PFSK-1 (cell line): ENCODE results near the gene PCSK6.

Source experiments
- FOXP2 ChIP-seq: optimal IDR thresholded peaks from 2 replicates; pipeline ENCODE3; 2011; ENCODE audit warnings: borderline replicate concordance, control low read depth, inconsistent platforms; ENCODE audit not compliant: insufficient read depth; ENCODE audit errors: extremely low read length, extremely low read depth
- POLR2AphosphoS5 ChIP-seq: IDR thresholded peaks from 2 replicates; pipeline ENCODE4 v1.6.1; 2012; ENCODE audit warnings: low read depth, mild to moderate bottlenecking, control low read depth, low read length, moderate library complexity
- SIN3A ChIP-seq: IDR thresholded peaks from 2 replicates; pipeline ENCODE4 v1.6.1; 2012; ENCODE audit warnings: mild to moderate bottlenecking, low read length, moderate library complexity, borderline replicate concordance; ENCODE audit not compliant: insufficient read depth
- TAF1 ChIP-seq: IDR thresholded peaks from 2 replicates; pipeline ENCODE4 v1.6.1; 2012; ENCODE audit warnings: low read length, control low read depth, borderline replicate concordance; ENCODE audit not compliant: insufficient read depth
- TF ChIP-seq, protein P1 (sequence below), 2 experiments: IDR thresholded peaks; 2 replicates each; pipeline versions ENCODE4 v1.6.1 to v1.8.0; 2011 to 2012; ENCODE audit warnings: low read depth in 2 of 2, low read length in 2 of 2, control low read depth in 1 of 2, inconsistent platforms in 1 of 2, mild to moderate bottlenecking in 1 of 2, moderate library complexity in 1 of 2; ENCODE audit not compliant: insufficient read depth in 1 of 2

The PCSK6 gene

GRCh38 chr15:101432982-101433381 lies 56.5 kb downstream of the PCSK6 start:
- TF ChIP-seq FOXP2 = no peak
- TF ChIP-seq TAF1 = no peak
- TF ChIP-seq SIN3A = no peak
- no peak for TF ChIP-seq POLR2AphosphoS5
- TF ChIP-seq, protein P1, sequence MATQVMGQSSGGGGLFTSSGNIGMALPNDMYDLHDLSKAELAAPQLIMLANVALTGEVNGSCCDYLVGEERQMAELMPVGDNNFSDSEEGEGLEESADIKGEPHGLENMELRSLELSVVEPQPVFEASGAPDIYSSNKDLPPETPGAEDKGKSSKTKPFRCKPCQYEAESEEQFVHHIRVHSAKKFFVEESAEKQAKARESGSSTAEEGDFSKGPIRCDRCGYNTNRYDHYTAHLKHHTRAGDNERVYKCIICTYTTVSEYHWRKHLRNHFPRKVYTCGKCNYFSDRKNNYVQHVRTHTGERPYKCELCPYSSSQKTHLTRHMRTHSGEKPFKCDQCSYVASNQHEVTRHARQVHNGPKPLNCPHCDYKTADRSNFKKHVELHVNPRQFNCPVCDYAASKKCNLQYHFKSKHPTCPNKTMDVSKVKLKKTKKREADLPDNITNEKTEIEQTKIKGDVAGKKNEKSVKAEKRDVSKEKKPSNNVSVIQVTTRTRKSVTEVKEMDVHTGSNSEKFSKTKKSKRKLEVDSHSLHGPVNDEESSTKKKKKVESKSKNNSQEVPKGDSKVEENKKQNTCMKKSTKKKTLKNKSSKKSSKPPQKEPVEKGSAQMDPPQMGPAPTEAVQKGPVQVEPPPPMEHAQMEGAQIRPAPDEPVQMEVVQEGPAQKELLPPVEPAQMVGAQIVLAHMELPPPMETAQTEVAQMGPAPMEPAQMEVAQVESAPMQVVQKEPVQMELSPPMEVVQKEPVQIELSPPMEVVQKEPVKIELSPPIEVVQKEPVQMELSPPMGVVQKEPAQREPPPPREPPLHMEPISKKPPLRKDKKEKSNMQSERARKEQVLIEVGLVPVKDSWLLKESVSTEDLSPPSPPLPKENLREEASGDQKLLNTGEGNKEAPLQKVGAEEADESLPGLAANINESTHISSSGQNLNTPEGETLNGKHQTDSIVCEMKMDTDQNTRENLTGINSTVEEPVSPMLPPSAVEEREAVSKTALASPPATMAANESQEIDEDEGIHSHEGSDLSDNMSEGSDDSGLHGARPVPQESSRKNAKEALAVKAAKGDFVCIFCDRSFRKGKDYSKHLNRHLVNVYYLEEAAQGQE (IDR thresholded peaks at IDR 0.05; ENCODE audit: insufficient read depth in 1 of 2, low read depth in 2 of 2, low read length in 2 of 2) = no peak

GRCh38 chr15:101431748-101432147 lies 57.8 kb downstream of the PCSK6 start:
- TF ChIP-seq POLR2AphosphoS5 = no peak
- no peak for TF ChIP-seq SIN3A
- no peak for TF ChIP-seq TAF1
- TF ChIP-seq, protein P1 (IDR thresholded peaks at IDR 0.05; ENCODE audit: insufficient read depth in 1 of 2, low read depth in 2 of 2, low read length in 2 of 2) = no peak
- no peak for TF ChIP-seq FOXP2

- TF ChIP-seq TAF1 = no peak
- TF ChIP-seq SIN3A = no peak
- no peak for TF ChIP-seq POLR2AphosphoS5
- TF ChIP-seq FOXP2 = no peak
- TF ChIP-seq, protein P1 (IDR thresholded peaks at IDR 0.05; ENCODE audit: insufficient read depth in 1 of 2, low read depth in 2 of 2, low read length in 2 of 2) = no peak
These were observed 58.2 kb downstream of the PCSK6 start for GRCh38 chr15:101431301-101431700.

DNA sequence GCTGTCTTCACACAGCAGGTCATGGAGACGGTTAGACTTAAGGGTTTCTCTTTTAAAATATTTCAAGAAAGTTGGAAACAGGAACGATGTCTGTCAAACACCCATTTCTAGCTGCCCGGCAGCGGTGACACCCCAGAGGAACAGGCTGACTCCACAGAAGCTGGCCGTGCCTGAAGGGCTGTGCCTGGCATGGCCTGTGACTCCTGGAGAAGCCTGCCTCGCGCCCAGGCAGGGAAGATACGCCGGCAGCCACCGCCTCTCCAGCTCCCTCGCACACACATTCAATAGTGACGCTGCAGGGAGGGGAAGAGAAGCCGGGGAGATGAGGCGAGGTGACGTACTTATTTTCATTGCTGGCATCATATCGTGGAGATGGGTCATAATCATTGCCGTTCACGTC lies 59.9 kb downstream of the PCSK6 start:
- TF ChIP-seq, protein P1 (IDR thresholded peaks at IDR 0.05; ENCODE audit: insufficient read depth in 1 of 2, low read depth in 2 of 2, low read length in 2 of 2) = no peak
- TF ChIP-seq FOXP2 = no peak
- no peak for TF ChIP-seq SIN3A
- TF ChIP-seq TAF1 = no peak
- no peak for TF ChIP-seq POLR2AphosphoS5

- TF ChIP-seq SIN3A = no peak
- TF ChIP-seq POLR2AphosphoS5 = no peak
- TF ChIP-seq FOXP2 = no peak
- TF ChIP-seq, protein P1 (IDR thresholded peaks at IDR 0.05; ENCODE audit: insufficient read depth in 1 of 2, low read depth in 2 of 2, low read length in 2 of 2) = no peak
- no peak for TF ChIP-seq TAF1
These were observed 60.3 kb downstream of the PCSK6 start for GRCh38 chr15:101429191-101429590.
